Hematopoietic multipotent progenitor cell treated with erythropoietin and hydrocortisone succinate and interleukin-3 and kit ligand, for 15 days (in vitro differentiated cells): ENCODE results near the gene SMIM44.
A peak's percentile ranks its signal among the peaks of the same experiment; 100 is the strongest.

ENCODE experiments used
- DNase-seq: peaks from one replicate; pipeline ENCODE4 v3.0.0-alpha.2; 2015; ENCODE audit warnings: low spot score

The SMIM44 gene

GRCh38 chr19:3434630-3435553 is 48.3 kb downstream of the SMIM44 start:
- DNase-seq = peak; percentile 97

- DNase-seq = no peak
Observed at GRCh38 chr19:3433805-3434540, 49.3 kb downstream of the SMIM44 start.

GRCh38 chr19:3433313-3433712 is 49.9 kb downstream of the SMIM44 start:
- DNase-seq = no peak
